ENCODE results near the gene MYCN.

DNA sequence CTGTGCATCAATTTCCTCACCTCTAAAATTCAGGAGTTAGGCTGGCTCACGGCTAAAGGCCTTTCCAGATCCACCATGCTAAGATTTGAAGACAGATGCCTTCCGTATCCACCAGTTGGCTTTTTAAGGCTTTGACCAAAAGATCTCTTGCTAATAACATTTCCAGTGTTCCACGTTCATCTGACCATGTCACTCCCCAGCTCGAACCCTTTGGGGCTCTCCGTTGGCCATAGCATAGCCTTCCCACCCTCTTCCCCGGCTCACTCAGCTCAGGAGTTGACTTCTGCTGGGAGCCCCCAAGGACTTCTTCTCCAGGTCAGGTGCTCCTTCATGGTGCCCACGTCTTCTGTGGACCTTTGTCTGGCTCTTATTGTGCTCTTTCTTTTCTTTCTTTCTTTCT is 53.3 kb downstream of the MYCN start:
- no peak for TF ChIP-seq POLR2A (IDR thresholded peaks at IDR 0.05)
- TF ChIP-seq, protein P1, sequence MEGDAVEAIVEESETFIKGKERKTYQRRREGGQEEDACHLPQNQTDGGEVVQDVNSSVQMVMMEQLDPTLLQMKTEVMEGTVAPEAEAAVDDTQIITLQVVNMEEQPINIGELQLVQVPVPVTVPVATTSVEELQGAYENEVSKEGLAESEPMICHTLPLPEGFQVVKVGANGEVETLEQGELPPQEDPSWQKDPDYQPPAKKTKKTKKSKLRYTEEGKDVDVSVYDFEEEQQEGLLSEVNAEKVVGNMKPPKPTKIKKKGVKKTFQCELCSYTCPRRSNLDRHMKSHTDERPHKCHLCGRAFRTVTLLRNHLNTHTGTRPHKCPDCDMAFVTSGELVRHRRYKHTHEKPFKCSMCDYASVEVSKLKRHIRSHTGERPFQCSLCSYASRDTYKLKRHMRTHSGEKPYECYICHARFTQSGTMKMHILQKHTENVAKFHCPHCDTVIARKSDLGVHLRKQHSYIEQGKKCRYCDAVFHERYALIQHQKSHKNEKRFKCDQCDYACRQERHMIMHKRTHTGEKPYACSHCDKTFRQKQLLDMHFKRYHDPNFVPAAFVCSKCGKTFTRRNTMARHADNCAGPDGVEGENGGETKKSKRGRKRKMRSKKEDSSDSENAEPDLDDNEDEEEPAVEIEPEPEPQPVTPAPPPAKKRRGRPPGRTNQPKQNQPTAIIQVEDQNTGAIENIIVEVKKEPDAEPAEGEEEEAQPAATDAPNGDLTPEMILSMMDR (IDR thresholded peaks at IDR 0.05), result no peak
